HepG2 (cell line): ENCODE measurements around the gene RNF5. TPM values are rescaled to one million over a fixed set of nuclear protein-coding genes. Genes with fewer than 3 reads are reported as not detected.

Experiments
- ASH2L ChIP-seq: fragments of 300-600, 200-600 bp; sonication (generic); IDR thresholded peaks from 2 replicates; pipeline ENCODE4 v1.7.0; 2017; ENCODE audit warnings: low read depth, mild to moderate bottlenecking, moderate library complexity, mixed read lengths, low read length; ENCODE audit not compliant: insufficient read length
- EED ChIP-seq: sonication (generic); formaldehyde crosslinking; IDR thresholded peaks from 2 replicates; pipeline ENCODE4 v1.5.0; 2020; ENCODE audit warnings: mild to moderate bottlenecking, missing genetic modification reagents
- EHMT2 ChIP-seq: fragments of 200-600 bp; sonication (generic); IDR thresholded peaks from 2 replicates; pipeline ENCODE4 v1.7.0; 2017; ENCODE audit warnings: antibody characterized with exemption, low read depth, low read length, borderline replicate concordance
- EP300 ChIP-seq, 3 experiments: sonication (generic) in 1 of 3; formaldehyde crosslinking in 1 of 3; IDR thresholded peaks; 2 replicates each; pipeline versions ENCODE4 v1.5.1 to v1.6.1; 2011 to 2020; ENCODE audit warnings: low read depth in 2 of 3, low read length in 2 of 3, borderline replicate concordance in 1 of 3, improper control_type of control experiment in 1 of 3, mild to moderate bottlenecking in 1 of 3, missing genetic modification reagents in 1 of 3, moderate library complexity in 1 of 3
- IRX3 ChIP-seq: sonication (generic); formaldehyde crosslinking; IDR thresholded peaks from 2 replicates; pipeline ENCODE4 v1.8.1; 2023; ENCODE audit warnings: mild to moderate bottlenecking, low read depth, missing genetic modification reagents, borderline replicate concordance
- KLF6 ChIP-seq: IDR thresholded peaks from 2 replicates; pipeline ENCODE4 v1.8.0; 2016; ENCODE audit warnings: missing biosample characterization, missing genetic modification reagents
- PBX2 ChIP-seq: IDR thresholded peaks from 2 replicates; pipeline ENCODE4 v1.6.1; 2016; ENCODE audit warnings: control low read depth
- POLR2AphosphoS2 ChIP-seq: IDR thresholded peaks from 2 replicates; pipeline ENCODE4 v1.6.1; 2011; ENCODE audit warnings: low read depth, low read length, improper control_type of control experiment
- PTBP1 ChIP-seq: fragments of 200-400 bp; formaldehyde crosslinking; IDR thresholded peaks from 2 replicates; pipeline ENCODE4 v1.6.1; 2018; ENCODE audit warnings: low read length, low read depth; ENCODE audit not compliant: poor library complexity, severe bottlenecking
- RFX3 ChIP-seq: IDR thresholded peaks from 2 replicates; pipeline ENCODE4 v1.6.1; 2016; ENCODE audit warnings: missing biosample characterization, missing genetic modification reagents
- RORA ChIP-seq: sonication (generic); formaldehyde crosslinking; IDR thresholded peaks from 2 replicates; pipeline ENCODE4 v1.5.0; 2020; ENCODE audit warnings: mild to moderate bottlenecking, missing genetic modification reagents, moderate library complexity
- SNAI1 ChIP-seq: sonication (generic); formaldehyde crosslinking; IDR thresholded peaks from 2 replicates; pipeline ENCODE4 v1.5.0; 2020; ENCODE audit warnings: mild to moderate bottlenecking, missing genetic modification reagents, borderline replicate concordance
- SOX5 ChIP-seq: IDR thresholded peaks from 2 replicates; pipeline ENCODE4 v1.6.1; 2016; ENCODE audit warnings: borderline replicate concordance
- SPEN ChIP-seq: sonication (generic); formaldehyde crosslinking; IDR thresholded peaks from 2 replicates; pipeline ENCODE4 v1.5.1; 2020; ENCODE audit warnings: low read depth, mild to moderate bottlenecking, missing genetic modification reagents
- THRA ChIP-seq: sonication (generic); formaldehyde crosslinking; IDR thresholded peaks from 2 replicates; pipeline ENCODE4 v1.4.0; 2020; ENCODE audit warnings: missing genetic modification reagents, borderline replicate concordance
- ZFP37 ChIP-seq: sonication (generic); formaldehyde crosslinking; IDR thresholded peaks from 2 replicates; pipeline ENCODE4 v1.4.0; 2020; ENCODE audit warnings: missing genetic modification reagents, borderline replicate concordance
- ZNF124 ChIP-seq: sonication (generic); formaldehyde crosslinking; IDR thresholded peaks from 2 replicates; pipeline ENCODE4 v1.4.0; 2020; ENCODE audit warnings: missing genetic modification reagents
- ZNF580 ChIP-seq: IDR thresholded peaks from 2 replicates; pipeline ENCODE4 v1.6.1; 2016; ENCODE audit warnings: low read depth, borderline replicate concordance
- ZNF761 ChIP-seq: sonication (generic); formaldehyde crosslinking; conservative IDR thresholded peaks from 2 replicates; pipeline ENCODE4 v1.4.0; 2020; ENCODE audit warnings: mild to moderate bottlenecking, missing genetic modification reagents
- ZNF770 ChIP-seq: sonication (generic); formaldehyde crosslinking; IDR thresholded peaks from 2 replicates; pipeline ENCODE4 v1.5.0; 2020; ENCODE audit warnings: mild to moderate bottlenecking, missing genetic modification reagents
- polyA plus RNA-seq, 8 experiments: library from polyadenylated mRNA; depleted of rRNA in 3 of 8; stranded (reverse) in 7 of 8; unstranded in 1 of 8; fragments of >200 nt; fragmentation: Illumina TruSeq in 4 of 8; extraction: Trizol in 4 of 8; gene quantifications; 2 replicates each; pipeline versions ENCODE4 v1.2.1 to v1.2.3, GENCODE V29; 2011 to 2016; ENCODE audit warnings: low read depth in 4 of 8, missing spikeins in 1 of 8, mixed read lengths in 1 of 8; ENCODE audit not compliant: insufficient read depth in 1 of 8
- total RNA-seq, 5 experiments: library from RNA; depleted of rRNA; stranded (reverse); fragments of >200 nt; fragmentation: Illumina TruSeq; extraction: Trizol; gene quantifications; 2 replicates each; pipeline ENCODE4 v1.2.3, GENCODE V29; 2016; ENCODE audit warnings: low read depth in 1 of 5

Gene RNF5
- total and polyA plus RNA-seq, 2 of the 13 experiments (the other 11 are each of a cell fraction or from before 2014, with no cell fraction given) = 98.0 to 131 TPM

- peak; percentile 10 to 17; a peak in 1 of 4 replicates for TF ChIP-seq EP300 (IDR thresholded peaks at IDR 0.05; ENCODE audit: low read depth in 2 of 2, low read length in 2 of 2)
- TF ChIP-seq EP300 (CRISPR knock-in tag; IDR thresholded peaks at IDR 0.05; ENCODE audit: borderline replicate concordance) = no peak
- TF ChIP-seq RFX3 (CRISPR knock-in tag) = peak; percentile 94
- peak; percentile 46; the same call in 1 of the 2 replicates for TF ChIP-seq EED (CRISPR knock-in tag)
- TF ChIP-seq ZFP37 (CRISPR knock-in tag) = 0 out of 2 replicates have a peak, but pooled peaks have one; percentile 63
- peak; percentile 47 for TF ChIP-seq ASH2L
- TF ChIP-seq SNAI1 = no peak
- TF ChIP-seq SPEN (CRISPR knock-in tag) = peak; percentile 38; the same call in 1 of the 2 replicates
- TF ChIP-seq THRA (CRISPR knock-in tag) = peak; percentile 4; the same call in 1 of the 2 replicates
- TF ChIP-seq RORA (CRISPR knock-in tag) = no peak
- TF ChIP-seq EHMT2 = peak; percentile 94; the same call in 1 of the 2 replicates
- TF ChIP-seq SOX5 (CRISPR knock-in tag) = peak; percentile 65; the same call in 1 of the 2 replicates
- 0 out of 2 replicates have a peak, but pooled peaks have one; percentile 54 for TF ChIP-seq ZNF580
- TF ChIP-seq PTBP1 = no peak
- TF ChIP-seq ZNF761 = 0 out of 2 replicates have a peak, but pooled peaks have one; percentile 7
- no peak for TF ChIP-seq ZNF124
- no peak for TF ChIP-seq IRX3 (CRISPR knock-in tag)
- TF ChIP-seq PBX2 (CRISPR knock-in tag) = peak; percentile 98
- TF ChIP-seq POLR2AphosphoS2 = no peak
- TF ChIP-seq KLF6 (CRISPR knock-in tag) = peak; percentile 63; the same call in 1 of the 2 replicates
- no peak for TF ChIP-seq ZNF770 (CRISPR knock-in tag)
Measured at GRCh38 chr6:32177788-32178546, at the start of gene RNF5 (continued).
